Parathyroid adenoma (tissue), 2 donors: ENCODE results near the gene ASL.
A peak's percentile ranks its signal among the peaks of the same experiment; 100 is the strongest.
"Not testable (repeated sequence)": the region's sequence is repeated elsewhere in the genome, so short reads cannot be mapped to it uniquely, and the experiment has no call there.

Experiments used
- H2AFZ ChIP-seq: fragments of 300-600 bp; sonication (generic); one replicate; pipeline ENCODE4 v1.7.0; 2017; ENCODE audit warnings: antibody characterized with exemption, mild to moderate bottlenecking
- H3K27ac ChIP-seq: fragments of 300-600 bp; sonication (generic); one replicate; pipeline ENCODE4 v1.7.0; 2017
- H3K27me3 ChIP-seq: fragments of 300-600 bp; sonication (generic); one replicate; pipeline ENCODE4 v1.7.0; 2017; ENCODE audit warnings: low read length; ENCODE audit not compliant: control insufficient read depth, insufficient read depth
- H3K36me3 ChIP-seq: fragments of 300-600 bp; sonication (generic); one replicate; pipeline ENCODE4 v1.7.0; 2017; ENCODE audit warnings: low read length; ENCODE audit not compliant: control insufficient read depth, insufficient read depth
- H3K4me1 ChIP-seq: fragments of 300-600 bp; sonication (generic); one replicate; pipeline ENCODE4 v1.7.0; 2017; ENCODE audit warnings: control low read depth
- H3K4me2 ChIP-seq: fragments of 300-600 bp; sonication (generic); one replicate; pipeline ENCODE4 v1.7.0; 2017; ENCODE audit warnings: low read length
- H3K4me3 ChIP-seq: fragments of 300-600 bp; sonication (generic); one replicate; pipeline ENCODE4 v1.7.0; 2017; ENCODE audit warnings: low read depth, low read length
- H3K79me2 ChIP-seq: fragments of 300-600 bp; sonication (generic); one replicate; pipeline ENCODE4 v1.7.0; 2017; ENCODE audit warnings: control low read depth
- H3K9ac ChIP-seq: fragments of 300-600 bp; sonication (generic); one replicate; pipeline ENCODE4 v1.7.0; 2017; ENCODE audit warnings: mild to moderate bottlenecking
- H3K9me3 ChIP-seq: fragments of 300-600 bp; sonication (generic); one replicate; pipeline ENCODE4 v1.7.0; 2017; ENCODE audit warnings: low read length; ENCODE audit not compliant: control insufficient read depth
- CTCF ChIP-seq: fragments of 300-600 bp; sonication (generic); IDR thresholded peaks from one replicate; pipeline ENCODE4 v1.7.0; 2017; ENCODE audit warnings: antibody characterized with exemption, mild to moderate bottlenecking
- donor health status: primary hyperparathyroidism.

Gene ASL

GRCh38 chr7:66075590-66076461 is at the start of gene ASL:
ASL (plus strand) TSS chr7:66075819; CDS start chr7:66076082, 263 bp downstream.
- H3K9me3 ChIP-seq: no peaks in the 10 kb centered on the region
- peak within 1 kb of the TSS; percentile 72 for H3K9ac ChIP-seq
- peak within 1 kb of the TSS; percentile 49 for H3K27ac ChIP-seq
- no peak for TF ChIP-seq CTCF
- H3K79me2 ChIP-seq: peaks cover 5% of the 10 kb centered on the region
- peak within 1 kb of the TSS; percentile 93 for H3K4me2 ChIP-seq
- H3K4me3 ChIP-seq: peak within 1 kb of the TSS; percentile 88
- H3K27me3 ChIP-seq: no peaks in the 10 kb centered on the region
- H2AFZ ChIP-seq: peak within 1 kb of the TSS; percentile 100
- H3K36me3 ChIP-seq: no peaks in the 10 kb centered on the region
- peaks cover 5% of the 10 kb centered on the region for H3K4me1 ChIP-seq

DNA sequence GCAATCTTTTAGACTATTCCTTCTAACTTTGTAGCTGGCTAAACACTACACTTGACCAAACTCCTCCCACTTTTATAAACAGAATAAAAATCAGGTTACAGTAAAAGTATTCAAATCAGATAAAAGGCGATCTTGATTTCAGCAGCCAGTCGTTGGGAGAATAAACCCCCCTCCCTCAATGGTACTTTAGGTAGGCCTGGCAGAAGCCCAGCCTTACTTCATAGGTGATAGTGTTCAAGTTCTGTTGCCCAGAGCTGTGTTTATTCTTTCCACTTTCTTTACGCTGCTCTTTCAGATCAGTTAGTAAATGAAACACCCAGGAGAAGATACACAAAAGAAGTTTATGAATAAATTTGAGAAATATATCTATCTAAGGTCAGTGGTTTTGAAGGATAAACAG is 47.3 kb upstream of the ASL start:
- H3K9ac ChIP-seq, H3K36me3 ChIP-seq, H3K27me3 ChIP-seq, H3K4me1 ChIP-seq, H3K4me2 ChIP-seq, H3K27ac ChIP-seq, H3K4me3 ChIP-seq, H3K79me2 ChIP-seq, H3K9me3 ChIP-seq: not testable (repeated sequence)
- peak overlapping the region; percentile 38 for H2AFZ ChIP-seq

DNA sequence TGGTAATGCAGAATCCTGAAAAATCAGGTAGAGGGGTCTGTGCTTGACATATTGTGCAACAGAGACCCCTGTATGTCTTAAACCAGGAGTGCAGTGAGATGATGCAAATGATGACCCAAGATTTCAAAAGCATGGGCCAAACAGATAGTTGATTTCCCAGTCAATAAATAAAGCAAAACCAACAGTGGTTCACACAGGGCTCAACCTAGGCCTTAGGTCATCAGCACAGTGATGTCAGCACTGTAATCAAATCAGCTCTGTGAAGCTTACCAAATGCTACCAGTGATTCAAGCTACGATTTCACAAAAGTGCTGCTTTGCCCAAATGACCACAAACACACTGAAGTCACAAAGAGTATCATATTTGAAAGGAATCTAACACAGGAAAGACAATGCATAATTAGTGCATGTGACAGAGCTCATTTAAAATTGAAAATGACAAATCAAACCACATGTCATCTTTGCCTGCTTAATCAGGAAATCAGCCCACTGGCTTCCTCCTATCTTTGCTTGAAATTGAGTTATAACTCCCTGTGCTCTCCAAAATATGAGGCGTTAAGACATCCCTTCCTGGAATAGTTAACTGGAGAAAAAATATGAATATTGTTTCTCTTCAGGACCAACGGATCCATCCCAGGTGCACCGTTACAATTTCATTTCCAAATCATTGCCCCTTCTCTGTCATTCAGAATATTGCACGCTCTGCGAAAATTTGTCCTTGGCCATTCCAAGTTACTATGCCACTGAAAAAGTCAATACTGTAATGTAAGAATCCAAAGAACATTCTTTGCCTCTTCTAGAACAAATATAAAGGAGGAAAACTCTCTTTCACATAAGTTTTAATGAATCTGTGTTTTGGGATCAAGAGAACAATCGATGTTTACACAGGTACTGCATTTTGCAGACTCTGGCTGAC is 41.9 kb upstream of the ASL start:
- no peaks in the 10 kb centered on the region for H3K9me3 ChIP-seq
- H3K4me3 ChIP-seq: no peak overlapping the region
- H3K9ac ChIP-seq: no peak overlapping the region
- H3K36me3 ChIP-seq: no peaks in the 10 kb centered on the region
- no peak overlapping the region for H2AFZ ChIP-seq
- TF ChIP-seq CTCF: no peak
- H3K4me1 ChIP-seq: no peaks in the 10 kb centered on the region
- no peaks in the 10 kb centered on the region for H3K79me2 ChIP-seq
- no peak overlapping the region for H3K27ac ChIP-seq
- H3K27me3 ChIP-seq: no peaks in the 10 kb centered on the region
- H3K4me2 ChIP-seq: no peak overlapping the region

DNA sequence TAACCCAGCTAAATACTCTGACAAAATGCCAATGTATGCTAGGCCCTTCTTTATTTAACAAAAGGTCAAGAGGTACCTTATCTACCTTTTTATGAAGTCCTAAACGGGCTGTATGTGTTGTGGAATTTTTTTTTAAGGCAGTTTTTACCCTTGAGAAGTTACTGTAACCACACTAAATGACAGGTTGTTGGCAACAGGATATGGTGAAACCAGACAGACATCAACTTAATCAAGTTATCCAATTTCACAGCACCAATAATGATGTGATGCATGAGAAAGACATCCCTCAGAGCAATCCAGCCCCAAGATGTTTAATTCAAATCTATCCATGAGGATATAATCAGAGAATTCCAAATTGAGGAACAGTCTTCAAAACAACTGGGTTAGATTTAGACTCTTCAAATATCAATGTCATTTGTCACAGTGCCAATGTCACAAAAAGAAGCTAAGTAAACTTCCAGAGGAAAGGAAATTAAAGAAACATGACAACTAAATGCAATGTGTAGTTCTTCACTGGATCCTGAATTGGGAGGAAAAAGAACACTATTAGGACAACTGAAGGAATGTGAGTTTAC is 41.1 kb upstream of the ASL start:
- H3K4me2 ChIP-seq, H3K36me3 ChIP-seq, H3K27ac ChIP-seq, H3K79me2 ChIP-seq, H3K27me3 ChIP-seq, H3K4me3 ChIP-seq, H3K9ac ChIP-seq, H3K9me3 ChIP-seq, H3K4me1 ChIP-seq: not testable (repeated sequence)
- peak overlapping the region; percentile 20 for H2AFZ ChIP-seq

- no peak for TF ChIP-seq CTCF
- H3K9me3 ChIP-seq: no peaks in the 10 kb centered on the region
- no peaks in the 10 kb centered on the region for H3K4me1 ChIP-seq
- H3K9ac ChIP-seq: no peak overlapping the region
- H2AFZ ChIP-seq: no peak overlapping the region
- H3K79me2 ChIP-seq: no peaks in the 10 kb centered on the region
- H3K4me2 ChIP-seq: no peak overlapping the region
- no peak overlapping the region for H3K4me3 ChIP-seq
- H3K36me3 ChIP-seq: no peaks in the 10 kb centered on the region
- no peak overlapping the region for H3K27ac ChIP-seq
- H3K27me3 ChIP-seq: no peaks in the 10 kb centered on the region
Measured at GRCh38 chr7:66036382-66036781, 39.2 kb upstream of the ASL start.
